Stimulated activated CD4-positive, alpha-beta T cell treated with anti-CD3 and anti-CD28 coated beads, TNF-alpha, amount 100 ng/mL, for 24 hours (primary cell): ENCODE results near the gene GNG7.
A peak's percentile ranks its signal among the peaks of the same experiment; 100 is the strongest.

ENCODE experiments used
- DNase-seq, 3 experiments: peaks; one replicate each; pipeline ENCODE4 v3.0.0-alpha.2; 2020; ENCODE audit warnings: low read depth in 3 of 3

GNG7 gene

GRCh38 chr19:2702170-2703076 lies at the start of gene GNG7:
GNG7 (minus strand) TSS chr19:2702694; CDS start chr19:2520688, 182,006 bp downstream.
- peak; percentile 85 to 97 (median 92) for DNase-seq

- DNase-seq: no peak
Measured at GRCh38 chr19:2751438-2751830, 48.9 kb upstream of the GNG7 start.

GRCh38 chr19:2750808-2751437 lies 48.4 kb upstream of the GNG7 start:
- DNase-seq: no peak

- no peak for DNase-seq
Measured at GRCh38 chr19:2747349-2747748, 44.9 kb upstream of the GNG7 start.

GRCh38 chr19:2744113-2744512 lies 41.6 kb upstream of the GNG7 start:
- no peak for DNase-seq

- no peak for DNase-seq
Measured at GRCh38 chr19:2743099-2743498, 40.6 kb upstream of the GNG7 start.

GRCh38 chr19:2740314-2740656 lies 37.8 kb upstream of the GNG7 start:
- DNase-seq: no peak

GRCh38 chr19:2739602-2740313 lies 37.3 kb upstream of the GNG7 start, which contains the start of gene SLC39A3:
SLC39A3 (minus strand) TSS chr19:2740017; CDS start chr19:2737257, 2,760 bp downstream.
- peak; percentile 99 to 100 (median 99) for DNase-seq

GRCh38 chr19:2736550-2737190 lies 34.2 kb upstream of the GNG7 start:
- DNase-seq: no peak

- no peak for DNase-seq
Measured at GRCh38 chr19:2735374-2735773, 32.9 kb upstream of the GNG7 start.

GRCh38 chr19:2734589-2735288 lies 32.2 kb upstream of the GNG7 start:
- no peak for DNase-seq

GRCh38 chr19:2733930-2734588 lies 31.6 kb upstream of the GNG7 start:
- no peak for DNase-seq

GRCh38 chr19:2732883-2733282 lies 30.4 kb upstream of the GNG7 start:
- no peak for DNase-seq

GRCh38 chr19:2732157-2732725 lies 29.7 kb upstream of the GNG7 start:
- DNase-seq: no peak

- no peak for DNase-seq
Measured at GRCh38 chr19:2731181-2731995, 28.9 kb upstream of the GNG7 start.

- no peak for DNase-seq
Measured at GRCh38 chr19:2729943-2730818, 27.7 kb upstream of the GNG7 start.

GRCh38 chr19:2728783-2729387 lies 26.4 kb upstream of the GNG7 start:
- no peak for DNase-seq

GRCh38 chr19:2727640-2727944 lies 25.1 kb upstream of the GNG7 start:
- DNase-seq: no peak
